ENCODE measurements around the gene ZNF23. TPM values are rescaled to one million over a fixed set of nuclear protein-coding genes. Genes with fewer than 3 reads are reported as not detected.

The ZNF23 gene
- total RNA-seq, 1 experiment from 2014 or later, result 9.6 TPM

DNA sequence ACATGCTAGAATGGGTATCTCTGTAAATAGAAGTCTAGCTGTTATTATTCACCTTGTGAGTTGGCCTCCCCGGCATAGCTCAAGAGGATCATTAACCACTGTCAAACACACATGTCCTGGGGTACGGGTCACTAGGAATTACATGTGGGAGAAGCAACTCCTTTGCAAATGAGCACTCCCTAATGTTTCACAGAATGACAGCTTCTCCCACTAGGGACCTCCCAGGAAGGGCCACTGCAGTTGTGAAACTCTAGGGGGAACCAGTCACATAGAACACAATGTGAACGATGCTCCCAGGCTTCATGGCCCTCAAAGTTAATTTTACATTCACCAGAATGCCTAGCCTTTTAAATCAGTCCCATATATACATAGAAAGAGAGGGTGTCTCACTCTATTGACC is 39.5 kb upstream of the ZNF23 start:
- Histone ChIP-seq H3K4me1 (ENCODE audit: insufficient read depth, low read length) (no peaks in the 10 kb centered on the region), H2BK120ac (ENCODE audit: low read depth, low read length, poor library complexity, severe bottlenecking) (no peak overlapping the region), H4K5ac (ENCODE audit: insufficient read length, low read depth, low read length) (no peak overlapping the region), H2BK15ac (ENCODE audit: low read depth, low read length) (no peak overlapping the region), H2AK5ac (ENCODE audit: insufficient read length, low read length) (no peak overlapping the region), H3K79me1 (ENCODE audit: insufficient read depth, low read depth, low read length, poor library complexity, severe bottlenecking) (no peaks in the 10 kb centered on the region), H3K14ac (ENCODE audit: insufficient read depth, low read length) (no peak overlapping the region), H3K23ac (ENCODE audit: insufficient read length, low read depth, low read length) (no peak overlapping the region), H4K8ac (replicated peaks; ENCODE audit: insufficient read length, low read depth, low read length) (no peak overlapping the region), H3K27ac (ENCODE audit: insufficient read length, low read depth, low read length) (no peak overlapping the region), H3K4me2 (ENCODE audit: insufficient read depth, insufficient read length, low read length) (no peak overlapping the region), H3K23me2 (ENCODE audit: insufficient read length, low read depth, low read length, poor library complexity, severe bottlenecking) (no peaks in the 10 kb centered on the region), H3K9ac (ENCODE audit: extremely low read depth, insufficient read length, low read length) (no peak overlapping the region), H3T11ph (ENCODE audit: low read length) (no peak overlapping the region), H3K4ac (ENCODE audit: low read depth, low read length) (no peak overlapping the region), H2BK12ac (ENCODE audit: insufficient read length, low read depth, low read length) (no peak overlapping the region), H3K79me2 (ENCODE audit: insufficient read depth, low read length) (no peaks in the 10 kb centered on the region), H3K18ac (ENCODE audit: insufficient read length, low read depth, low read length) (no peak overlapping the region), H3K27me3 (ENCODE audit: insufficient read depth, low read length) (no peaks in the 10 kb centered on the region), H4K91ac (ENCODE audit: insufficient read length, low read depth, low read length) (no peak overlapping the region), H2AFZ (ENCODE audit: low read length) (no peak overlapping the region), H3K56ac (ENCODE audit: insufficient read length, low read depth, low read length) (no peak overlapping the region), H3K9me3 (ENCODE audit: control insufficient read depth, low read depth, low read length) (no peaks in the 10 kb centered on the region), H2BK20ac (ENCODE audit: low read depth, low read length, poor library complexity, severe bottlenecking) (no peak overlapping the region), H4K20me1 (ENCODE audit: control insufficient read depth, insufficient read depth, insufficient read length) (no peaks in the 10 kb centered on the region), H2BK5ac (ENCODE audit: insufficient read length, low read length) (no peak overlapping the region)
- Mint-ChIP-seq H3K36me3 (ENCODE audit: insufficient read depth in 1 of 3, low read depth in 3 of 3) (no peaks in the 10 kb centered on the region), H3K4me3 (no peak overlapping the region), H3K27ac (no peak overlapping the region; a peak in 1 of 7 replicates), H3K9me3 (peaks cover 0 to 3% of the 10 kb centered on the region in 2 experiments; a peak in 1 of 5 replicates), H3K4me1 (no peaks in the 10 kb centered on the region), H3K27me3 (ENCODE audit: low read depth) (peaks cover 3% of the 10 kb centered on the region)
- TF ChIP-seq, protein P1, sequence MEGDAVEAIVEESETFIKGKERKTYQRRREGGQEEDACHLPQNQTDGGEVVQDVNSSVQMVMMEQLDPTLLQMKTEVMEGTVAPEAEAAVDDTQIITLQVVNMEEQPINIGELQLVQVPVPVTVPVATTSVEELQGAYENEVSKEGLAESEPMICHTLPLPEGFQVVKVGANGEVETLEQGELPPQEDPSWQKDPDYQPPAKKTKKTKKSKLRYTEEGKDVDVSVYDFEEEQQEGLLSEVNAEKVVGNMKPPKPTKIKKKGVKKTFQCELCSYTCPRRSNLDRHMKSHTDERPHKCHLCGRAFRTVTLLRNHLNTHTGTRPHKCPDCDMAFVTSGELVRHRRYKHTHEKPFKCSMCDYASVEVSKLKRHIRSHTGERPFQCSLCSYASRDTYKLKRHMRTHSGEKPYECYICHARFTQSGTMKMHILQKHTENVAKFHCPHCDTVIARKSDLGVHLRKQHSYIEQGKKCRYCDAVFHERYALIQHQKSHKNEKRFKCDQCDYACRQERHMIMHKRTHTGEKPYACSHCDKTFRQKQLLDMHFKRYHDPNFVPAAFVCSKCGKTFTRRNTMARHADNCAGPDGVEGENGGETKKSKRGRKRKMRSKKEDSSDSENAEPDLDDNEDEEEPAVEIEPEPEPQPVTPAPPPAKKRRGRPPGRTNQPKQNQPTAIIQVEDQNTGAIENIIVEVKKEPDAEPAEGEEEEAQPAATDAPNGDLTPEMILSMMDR (conservative IDR thresholded peaks at IDR 0.05), result no peak
- DNase-seq, result no peak
- no CpG with 5 or more reads among the region's 3 CpGs for WGBS (ENCODE audit: extremely low coverage, insufficient read length, low lambda C conversion rate)
